IMR-90 (cell line): ENCODE results near the gene DNMT3L. TPM values are rescaled to one million over a fixed set of nuclear protein-coding genes. Genes with fewer than 3 reads are reported as not detected.
"Not testable (repeated sequence)": the region's sequence is repeated elsewhere in the genome, so short reads cannot be mapped to it uniquely, and the experiment has no call there.

ENCODE experiments used
- ATAC-seq: fragments of 200-7000 bp; cut with Tn5 transposase; 2 replicates; pipeline ENCODE4 v1.9.1; 2020; ENCODE audit warnings: low read depth, mild to moderate bottlenecking, moderate library complexity
- BruUV-seq: library from RNA; stranded (reverse); fragments of 400-500 nt; replicated peaks from 2 replicates; lab custom pipeline; 2021; lab: Mats Ljungman, UMichigan
- CTCF ChIA-PET: fragments of 300-600 bp; formaldehyde crosslinking; extraction: SDS; loops from one replicate; lab custom pipeline; 2021; ENCODE audit warnings: antibody characterized with exemption; lab: Yijun Ruan, JAX
- POLR2A ChIA-PET: fragments of 300-600 bp; sonication (Branson Sonifier 250); formaldehyde crosslinking; loops from one replicate; lab custom pipeline; 2022; ENCODE audit warnings: antibody characterized with exemption; ENCODE audit not compliant: unreplicated experiment; lab: Charles Lee
- DNase-seq: peaks from one replicate; pipeline ENCODE4 v3.0.0; 2013
- H2AFZ ChIP-seq: replicated peaks from 2 replicates; pipeline ENCODE3; 2013; ENCODE audit warnings: low read length, mild to moderate bottlenecking; ENCODE audit not compliant: poor library complexity
- H2AK5ac ChIP-seq: 2 replicates; pipeline ENCODE4 v1.6.1; 2013; ENCODE audit warnings: low read depth, low read length, inconsistent platforms
- H2AK9ac ChIP-seq: replicated peaks from 2 replicates; pipeline ENCODE3; 2013; ENCODE audit warnings: mild to moderate bottlenecking, low read depth, low read length, moderate library complexity; ENCODE audit not compliant: poor library complexity
- H2BK120ac ChIP-seq: 2 replicates; pipeline ENCODE4 v1.6.1; 2013; ENCODE audit warnings: low read depth, low read length, inconsistent platforms
- H2BK15ac ChIP-seq: 3 replicates; pipeline ENCODE4 v1.6.1; 2013; ENCODE audit warnings: low read depth, low read length, inconsistent platforms
- H2BK20ac ChIP-seq: 2 replicates; pipeline ENCODE4 v1.6.1; 2013; ENCODE audit warnings: low read depth, mild to moderate bottlenecking, inconsistent platforms, low read length, moderate library complexity
- H2BK5ac ChIP-seq: 2 replicates; pipeline ENCODE4 v1.6.1; 2013; ENCODE audit warnings: mild to moderate bottlenecking, low read depth, low read length, inconsistent platforms; ENCODE audit not compliant: poor library complexity, severe bottlenecking
- H3K14ac ChIP-seq: replicated peaks from 2 replicates; pipeline ENCODE4 v1.6.1; 2013; ENCODE audit warnings: low read depth, low read length, inconsistent platforms
- H3K18ac ChIP-seq: 2 replicates; pipeline ENCODE4 v1.6.1; 2013; ENCODE audit warnings: low read depth, low read length, control low read depth
- H3K23ac ChIP-seq: 2 replicates; pipeline ENCODE4 v1.6.1; 2013; ENCODE audit warnings: low read depth, low read length, inconsistent platforms
- H3K27ac ChIP-seq: 2 replicates; pipeline ENCODE4 v1.5.1; 2013; ENCODE audit warnings: mild to moderate bottlenecking, control low read depth, low read length; ENCODE audit not compliant: insufficient read depth
- H3K27me3 ChIP-seq: 2 replicates; pipeline ENCODE4 v1.6.1; 2013; ENCODE audit warnings: low read length; ENCODE audit not compliant: control insufficient read depth, insufficient read depth
- H3K36me3 ChIP-seq: 2 replicates; pipeline ENCODE4 v1.6.1; 2013; ENCODE audit warnings: low read length, mixed read lengths; ENCODE audit not compliant: control insufficient read depth, insufficient read depth
- H3K4ac ChIP-seq: 2 replicates; pipeline ENCODE4 v1.6.1; 2013; ENCODE audit warnings: low read depth, low read length, inconsistent platforms
- H3K4me1 ChIP-seq: 2 replicates; pipeline ENCODE4 v1.6.1; 2013; ENCODE audit warnings: low read length, mixed read lengths; ENCODE audit not compliant: control insufficient read depth, insufficient read depth
- H3K4me2 ChIP-seq: 2 replicates; pipeline ENCODE4 v1.6.1; 2013; ENCODE audit warnings: low read depth, mild to moderate bottlenecking, control low read depth, low read length, moderate library complexity
- H3K4me3 ChIP-seq: 2 replicates; pipeline ENCODE4 v1.5.1; 2013; ENCODE audit warnings: low read depth, mild to moderate bottlenecking, control low read depth, low read length, moderate library complexity; ENCODE audit not compliant: insufficient read depth
- H3K56ac ChIP-seq: 2 replicates; pipeline ENCODE4 v1.6.1; 2013; ENCODE audit warnings: low read length, inconsistent platforms; ENCODE audit not compliant: insufficient read depth; ENCODE audit errors: extremely low read depth
- H3K79me1 ChIP-seq, 2 experiments: 2 replicates each; pipeline ENCODE4 v1.6.1; 2013; ENCODE audit warnings: low read length in 2 of 2, inconsistent platforms in 1 of 2, low read depth in 1 of 2
- H3K9ac ChIP-seq: 2 replicates; pipeline ENCODE4 v1.6.1; 2013; ENCODE audit warnings: low read depth, low read length, control low read depth
- H3K9me1 ChIP-seq: 2 replicates; pipeline ENCODE4 v1.6.1; 2013; ENCODE audit warnings: low read length, inconsistent platforms; ENCODE audit not compliant: insufficient read depth
- H3K9me3 ChIP-seq: 2 replicates; pipeline ENCODE4 v1.6.1; 2013; ENCODE audit warnings: low read length; ENCODE audit not compliant: control insufficient read depth, insufficient read depth
- H4K20me1 ChIP-seq: 2 replicates; pipeline ENCODE4 v1.6.1; 2013; ENCODE audit warnings: low read length, inconsistent platforms; ENCODE audit not compliant: insufficient read depth
- H4K5ac ChIP-seq: 2 replicates; pipeline ENCODE4 v1.6.1; 2013; ENCODE audit warnings: mild to moderate bottlenecking, low read depth, low read length, control low read depth
- H4K8ac ChIP-seq, 2 experiments: 2 replicates each; pipeline ENCODE4 v1.6.1; 2013; ENCODE audit warnings: low read depth in 2 of 2, low read length in 2 of 2, control low read depth in 1 of 2, inconsistent platforms in 1 of 2
- H4K91ac ChIP-seq: 2 replicates; pipeline ENCODE4 v1.6.1; 2013; ENCODE audit warnings: low read depth, low read length, inconsistent platforms; ENCODE audit not compliant: insufficient read depth
- WGBS, 2 experiments: methylation state at CpG; one replicate each; pipeline versions ENCODE4 v1.1.5 to v1.1.7; 2013; ENCODE audit warnings: missing lambda C conversion rate in 2 of 2; ENCODE audit not compliant: insufficient read length in 1 of 2; ENCODE audit errors: extremely low coverage in 2 of 2; 5-methylcytosine and 5-hydroxymethylcytosine counted together
- dilution Hi-C: fragments of 300-500 bp; cut with HindIII; formaldehyde crosslinking; loops from one replicate; pipeline ENCODE4 v1.14.3; 2018; ENCODE audit warnings: low sequenced_read_pairs; ENCODE audit not compliant: unreplicated experiment
- in situ Hi-C: fragments of 300-500 bp; cut with MboI; formaldehyde crosslinking; loops from 3 replicates; pipeline ENCODE4 v1.14.3; 2019; ENCODE audit warnings: low sequenced_read_pairs, inconsistent platforms, mixed read lengths
- intact Hi-C: fragments of 100-400 bp; cut with micrococcal nuclease; formaldehyde crosslinking; loops from 2 replicates; pipeline ENCODE4 v1.10.0; 2022
- microRNA-seq, 2 experiments: library from miRNA; stranded (forward) in 1 of 2; unstranded in 1 of 2; fragments of 10-50 nt in 1 of 2; fragments of <30 nt in 1 of 2; gene quantifications in 1 of 2; microRNA quantifications in 1 of 2; one replicate each; pipeline versions ENCODE3 to v1.1.0; 2013 to 2020; ENCODE audit not compliant: insufficient read depth in 1 of 2, insufficient read length in 1 of 2, unreplicated experiment in 1 of 2
- polyA plus RNA-seq, 3 experiments: library from polyadenylated mRNA; depleted of rRNA; stranded (reverse); fragments of >200 nt; gene quantifications; 2 replicates each; pipeline ENCODE4 v1.2.3, GENCODE V29; 2012; ENCODE audit warnings: low replicate concordance in 1 of 3
- small RNA-seq, 5 experiments: library from RNA; depleted of rRNA; stranded (forward); fragments of <200 nt; gene quantifications; one replicate each; pipeline ENCODE3, GENCODE V24; 2012
- total RNA-seq: library from RNA; depleted of rRNA; stranded (reverse); fragments of >200 nt; gene quantifications from 2 replicates; pipeline ENCODE4 v1.2.3, GENCODE V29; 2012; rRNA removed

Gene DNMT3L
- total and polyA plus RNA-seq, 2 of the 4 experiments (the other 2 are of a cell fraction) = not detected

DNA sequence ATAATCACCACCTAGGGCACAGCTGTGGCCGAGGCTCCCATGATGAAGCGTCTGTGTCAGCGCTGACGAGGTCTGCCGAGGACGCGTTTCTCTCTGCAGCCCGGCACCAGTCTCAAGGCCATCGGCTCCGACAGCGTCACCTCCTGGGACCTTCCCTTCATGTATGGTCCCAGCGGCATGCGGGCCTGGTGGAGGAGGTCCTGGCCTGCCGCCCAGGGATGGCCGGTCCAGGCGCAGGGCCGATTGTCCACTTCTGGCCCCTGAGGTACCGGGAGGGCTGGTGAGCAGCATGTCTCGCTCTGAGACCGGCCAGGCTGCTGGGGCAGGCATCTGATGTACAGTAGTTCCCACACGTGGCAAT lies 64.6 kb downstream of the DNMT3L start:
- H3K27me3 ChIP-seq, H2AK5ac ChIP-seq, POLR2A ChIA-PET, H2BK120ac ChIP-seq, H2AK9ac ChIP-seq, H2BK20ac ChIP-seq, ATAC-seq, H4K5ac ChIP-seq, H3K79me1 ChIP-seq, dilution Hi-C loops, H3K23ac ChIP-seq, H3K4ac ChIP-seq, H4K8ac ChIP-seq, H3K18ac ChIP-seq, H2BK5ac ChIP-seq, H3K9me3 ChIP-seq, H3K14ac ChIP-seq, H2BK15ac ChIP-seq, H3K27ac ChIP-seq, H3K4me2 ChIP-seq, H3K4me1 ChIP-seq, in situ Hi-C loops, BruUV-seq, H3K9ac ChIP-seq, H3K9me1 ChIP-seq, H3K36me3 ChIP-seq, H2AFZ ChIP-seq, H4K91ac ChIP-seq, H3K4me3 ChIP-seq, CTCF ChIA-PET, DNase-seq, H4K20me1 ChIP-seq, H3K56ac ChIP-seq, intact Hi-C loops: not testable (repeated sequence)
- no CpG with 5 or more reads among the region's 21 CpGs for WGBS, 2 experiments

Small RNA genes lying within 50 kb of the gene (microRNA-seq; reads per million reads assigned to microRNA genes)
- gene AP001059.3 (ENCODE audit: insufficient read depth, insufficient read length) = not detected

Small RNA genes lying within 50 kb of the gene (small RNA-seq; reads per million reads assigned to genes)
- gene AP001059.3 = 0 reads per million in 5 experiments

Other genes starting within 250 kb of the DNMT3L start
- 18.1 and 18.3 TPM in 2 replicates for gene TRAPPC10, start 249.6 kb downstream of the DNMT3L start, total RNA-seq
- gene TRAPPC10, start 249.6 kb downstream of the DNMT3L start, polyA plus RNA-seq (2012; rRNA removed) = 17.8 and 18.3 TPM in 2 replicates
- 7.0 and 7.8 TPM in 2 replicates for gene PWP2, start 154.5 kb downstream of the DNMT3L start, total RNA-seq
- gene PWP2, start 154.5 kb downstream of the DNMT3L start, polyA plus RNA-seq (2012; rRNA removed) = 2.3 and 2.4 TPM in 2 replicates
- 18.1 and 21.9 TPM in 2 replicates for gene GATD3, start 128.2 kb downstream of the DNMT3L start, total RNA-seq
- 14.3 and 17.1 TPM in 2 replicates for gene GATD3, start 128.2 kb downstream of the DNMT3L start, polyA plus RNA-seq (2012; rRNA removed)
- under 0.01 TPM in 2 replicates for gene ICOSLG, start 21.0 kb downstream of the DNMT3L start, total RNA-seq
- 0.09 and 0.17 TPM in 2 replicates for gene ICOSLG, start 21.0 kb downstream of the DNMT3L start, polyA plus RNA-seq (2012; rRNA removed)
- gene AIRE, start 24.0 kb upstream of the DNMT3L start, total RNA-seq = not detected in 2 replicates
- 0.03 and 0.05 TPM in 2 replicates for gene AIRE, start 24.0 kb upstream of the DNMT3L start, polyA plus RNA-seq (2012; rRNA removed)
- 100 and 103 TPM in 2 replicates for gene PFKL, start 38.2 kb upstream of the DNMT3L start, total RNA-seq
- 126 and 131 TPM in 2 replicates for gene PFKL, start 38.2 kb upstream of the DNMT3L start, polyA plus RNA-seq (2012; rRNA removed)
- 3.3 and 3.8 TPM in 2 replicates for gene CFAP410, start 77.5 kb upstream of the DNMT3L start, total RNA-seq
- 10.3 and 12.4 TPM in 2 replicates for gene CFAP410, start 77.5 kb upstream of the DNMT3L start, polyA plus RNA-seq (2012; rRNA removed)
- not detected in 2 replicates for gene TRPM2, start 91.7 kb upstream of the DNMT3L start, total RNA-seq
- not detected in 2 replicates for gene TRPM2, start 91.7 kb upstream of the DNMT3L start, polyA plus RNA-seq (2012; rRNA removed)
- gene LRRC3, start 193.6 kb upstream of the DNMT3L start, total RNA-seq = under 0.01 TPM in 2 replicates
- 0.38 and 0.53 TPM in 2 replicates for gene LRRC3, start 193.6 kb upstream of the DNMT3L start, polyA plus RNA-seq (2012; rRNA removed)